Neural progenitor cell (in vitro differentiated cells): ENCODE measurements around the gene TMEM238.

ENCODE experiments used
- EZH2phosphoT487 ChIP-seq: fragments of 200-600 bp; sonication (generic); IDR thresholded peaks from 2 replicates; pipeline ENCODE4 v1.6.1; 2017; ENCODE audit warnings: antibody characterized with exemption
- TF ChIP-seq, protein P1 (sequence below): fragments of 200-600 bp; sonication (generic); IDR thresholded peaks from 2 replicates; pipeline ENCODE4 v1.5.1; 2017; ENCODE audit warnings: antibody characterized with exemption, mild to moderate bottlenecking

- TF ChIP-seq, protein P1, sequence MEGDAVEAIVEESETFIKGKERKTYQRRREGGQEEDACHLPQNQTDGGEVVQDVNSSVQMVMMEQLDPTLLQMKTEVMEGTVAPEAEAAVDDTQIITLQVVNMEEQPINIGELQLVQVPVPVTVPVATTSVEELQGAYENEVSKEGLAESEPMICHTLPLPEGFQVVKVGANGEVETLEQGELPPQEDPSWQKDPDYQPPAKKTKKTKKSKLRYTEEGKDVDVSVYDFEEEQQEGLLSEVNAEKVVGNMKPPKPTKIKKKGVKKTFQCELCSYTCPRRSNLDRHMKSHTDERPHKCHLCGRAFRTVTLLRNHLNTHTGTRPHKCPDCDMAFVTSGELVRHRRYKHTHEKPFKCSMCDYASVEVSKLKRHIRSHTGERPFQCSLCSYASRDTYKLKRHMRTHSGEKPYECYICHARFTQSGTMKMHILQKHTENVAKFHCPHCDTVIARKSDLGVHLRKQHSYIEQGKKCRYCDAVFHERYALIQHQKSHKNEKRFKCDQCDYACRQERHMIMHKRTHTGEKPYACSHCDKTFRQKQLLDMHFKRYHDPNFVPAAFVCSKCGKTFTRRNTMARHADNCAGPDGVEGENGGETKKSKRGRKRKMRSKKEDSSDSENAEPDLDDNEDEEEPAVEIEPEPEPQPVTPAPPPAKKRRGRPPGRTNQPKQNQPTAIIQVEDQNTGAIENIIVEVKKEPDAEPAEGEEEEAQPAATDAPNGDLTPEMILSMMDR: no peak
- no peak for TF ChIP-seq EZH2phosphoT487
These were observed 18.4 kb upstream of the TMEM238 start for GRCh38 chr19:55402509-55402908.
